Stomach smooth muscle (tissue), 2 donors: ENCODE results near the gene MYOG.

Experiments
- H3K27ac ChIP-seq: one replicate; pipeline ENCODE4 v1.7.0; 2013; ENCODE audit warnings: mild to moderate bottlenecking, low read length, inconsistent platforms
- H3K27me3 ChIP-seq, 2 donors: one replicate each; pipeline ENCODE4 v1.7.0; 2013; ENCODE audit warnings: low read length in 2 of 2; ENCODE audit not compliant: insufficient read depth in 2 of 2, control insufficient read depth in 1 of 2
- H3K36me3 ChIP-seq, 2 donors: one replicate each; pipeline ENCODE4 v1.7.0; 2013; ENCODE audit warnings: low read length in 2 of 2; ENCODE audit not compliant: control insufficient read depth in 2 of 2, insufficient read depth in 2 of 2
- H3K4me1 ChIP-seq: one replicate; pipeline ENCODE4 v1.7.0; 2013; ENCODE audit warnings: low read length; ENCODE audit not compliant: control insufficient read depth, insufficient read depth
- H3K4me3 ChIP-seq, 2 donors: one replicate each; pipeline ENCODE4 v1.7.0; 2013; ENCODE audit warnings: low read length in 2 of 2
- H3K9ac ChIP-seq, 2 donors: one replicate each; pipeline ENCODE4 v1.7.0; 2013; ENCODE audit warnings: low read length in 2 of 2, mild to moderate bottlenecking in 1 of 2
- H3K9me3 ChIP-seq, 2 donors: one replicate each; pipeline ENCODE4 v1.7.0; 2013; ENCODE audit warnings: low read length in 2 of 2; ENCODE audit not compliant: control insufficient read depth in 2 of 2
- donor health status: healthy.
- donor health status: Pancreatic carcinoma.

MYOG gene

GRCh38 chr1:203054642-203055041 is 31.2 kb downstream of the MYOG start:
- Histone ChIP-seq H3K27me3 (no peaks in the 10 kb centered on the region), H3K36me3 (peaks cover 0 to 4% of the 10 kb centered on the region in 2 donors), H3K4me1 (no peaks in the 10 kb centered on the region), H3K9ac (no peak overlapping the region), H3K9me3 (no peaks in the 10 kb centered on the region), H3K27ac (no peak overlapping the region), H3K4me3 (no peak overlapping the region)

GRCh38 chr1:203054184-203054583 is 31.6 kb downstream of the MYOG start:
- Histone ChIP-seq H3K9me3 (no peaks in the 10 kb centered on the region), H3K4me3 (no peak overlapping the region), H3K4me1 (no peaks in the 10 kb centered on the region), H3K9ac (no peak overlapping the region), H3K36me3 (peaks cover 0 to 4% of the 10 kb centered on the region in 2 donors), H3K27ac (no peak overlapping the region), H3K27me3 (no peaks in the 10 kb centered on the region)

- H3K4me1 ChIP-seq: no peaks in the 10 kb centered on the region
- H3K36me3 ChIP-seq: peaks cover 0 to 4% of the 10 kb centered on the region in 2 donors
- no peaks in the 10 kb centered on the region for H3K9me3 ChIP-seq
- H3K9ac ChIP-seq: no peak overlapping the region
- H3K4me3 ChIP-seq: no peak overlapping the region
- no peaks in the 10 kb centered on the region for H3K27me3 ChIP-seq
- H3K27ac ChIP-seq: no peak overlapping the region
Measured at GRCh38 chr1:203052601-203053000, 33.2 kb downstream of the MYOG start.

GRCh38 chr1:203051841-203052324 is 33.9 kb downstream of the MYOG start:
- no peak overlapping the region for H3K27ac ChIP-seq
- peaks cover 0 to 4% of the 10 kb centered on the region in 2 donors for H3K36me3 ChIP-seq
- peaks cover 3% of the 10 kb centered on the region for H3K4me1 ChIP-seq
- no peak overlapping the region for H3K4me3 ChIP-seq
- no peak overlapping the region for H3K9ac ChIP-seq
- no peaks in the 10 kb centered on the region for H3K27me3 ChIP-seq
- no peaks in the 10 kb centered on the region for H3K9me3 ChIP-seq

DNA sequence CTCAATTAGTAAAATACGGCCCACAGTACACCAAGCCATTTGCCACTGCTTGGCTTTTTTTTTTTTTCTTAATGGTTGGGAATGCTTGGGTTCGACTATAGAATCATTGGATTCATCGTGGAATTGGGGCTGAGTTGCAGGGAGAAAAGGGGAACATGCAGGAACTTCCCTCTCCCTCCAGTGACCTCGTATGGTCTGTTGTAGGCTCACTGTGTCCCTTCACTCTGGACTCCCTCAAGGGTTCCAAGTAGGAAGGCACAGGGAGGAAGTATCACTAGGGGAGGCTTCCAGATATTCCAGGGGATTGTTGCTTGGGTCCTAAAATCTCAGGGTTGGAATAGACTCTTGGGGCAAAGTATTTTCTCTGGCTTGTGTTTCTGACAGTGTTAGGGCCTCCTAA is 35.0 kb downstream of the MYOG start:
- peaks cover 6% of the 10 kb centered on the region for H3K4me1 ChIP-seq
- no peaks in the 10 kb centered on the region for H3K36me3 ChIP-seq
- H3K4me3 ChIP-seq: no peak overlapping the region
- no peaks in the 10 kb centered on the region for H3K27me3 ChIP-seq
- no peak overlapping the region for H3K9ac ChIP-seq
- H3K9me3 ChIP-seq: no peaks in the 10 kb centered on the region
- no peak overlapping the region for H3K27ac ChIP-seq

DNA sequence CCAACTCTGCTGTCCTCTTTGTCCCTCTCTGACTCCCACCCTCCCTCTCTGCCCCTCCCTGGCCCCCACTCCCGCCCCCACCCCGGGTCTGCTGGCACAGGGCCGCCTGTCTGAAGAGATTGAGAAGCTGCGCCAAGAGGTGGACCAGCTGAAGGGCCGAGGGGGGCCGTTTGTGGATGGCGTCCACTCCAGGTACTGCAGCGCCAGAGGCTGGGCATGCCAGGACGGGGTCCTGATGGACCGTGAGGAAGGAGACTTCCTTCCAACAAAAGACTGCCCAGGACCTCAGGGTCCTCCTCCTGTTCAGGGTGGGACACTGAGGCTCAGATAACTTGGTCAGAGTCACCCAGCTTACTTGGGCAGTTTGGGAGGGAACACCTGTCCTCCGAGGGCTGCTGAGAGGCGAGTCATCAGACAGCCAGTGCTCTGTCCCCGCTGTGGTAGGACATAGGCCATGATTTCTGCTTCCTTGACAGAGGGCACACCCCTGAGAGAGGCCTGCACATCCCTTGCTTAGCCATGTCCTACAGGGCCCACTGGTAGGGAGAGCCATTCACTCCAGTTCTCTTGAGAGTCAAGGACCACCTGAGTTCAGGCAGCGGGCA is 36.1 kb downstream of the MYOG start:
- peaks cover 6% of the 10 kb centered on the region for H3K4me1 ChIP-seq
- H3K9ac ChIP-seq: no peak overlapping the region
- no peak overlapping the region for H3K4me3 ChIP-seq
- no peaks in the 10 kb centered on the region for H3K9me3 ChIP-seq
- H3K27ac ChIP-seq: no peak overlapping the region
- H3K36me3 ChIP-seq: no peaks in the 10 kb centered on the region
- H3K27me3 ChIP-seq: no peaks in the 10 kb centered on the region

GRCh38 chr1:203049077-203049476 is 36.7 kb downstream of the MYOG start:
- Histone ChIP-seq H3K27ac (no peak overlapping the region), H3K4me1 (peaks cover 6% of the 10 kb centered on the region), H3K27me3 (no peaks in the 10 kb centered on the region), H3K4me3 (no peak overlapping the region), H3K9ac (no peak overlapping the region), H3K36me3 (no peaks in the 10 kb centered on the region), H3K9me3 (no peaks in the 10 kb centered on the region)

- Histone ChIP-seq H3K4me1 (peaks cover 6% of the 10 kb centered on the region), H3K9me3 (no peaks in the 10 kb centered on the region), H3K36me3 (no peaks in the 10 kb centered on the region), H3K27me3 (no peaks in the 10 kb centered on the region), H3K27ac (no peak overlapping the region), H3K9ac (no peak overlapping the region), H3K4me3 (no peak overlapping the region)
Measured at GRCh38 chr1:203048555-203049051, 37.2 kb downstream of the MYOG start.

GRCh38 chr1:203048086-203048485 is 37.7 kb downstream of the MYOG start:
- Histone ChIP-seq H3K27me3 (no peaks in the 10 kb centered on the region), H3K9ac (no peak overlapping the region), H3K4me3 (no peak overlapping the region), H3K9me3 (no peaks in the 10 kb centered on the region), H3K36me3 (no peaks in the 10 kb centered on the region), H3K27ac (no peak overlapping the region), H3K4me1 (peaks cover 6% of the 10 kb centered on the region)

DNA sequence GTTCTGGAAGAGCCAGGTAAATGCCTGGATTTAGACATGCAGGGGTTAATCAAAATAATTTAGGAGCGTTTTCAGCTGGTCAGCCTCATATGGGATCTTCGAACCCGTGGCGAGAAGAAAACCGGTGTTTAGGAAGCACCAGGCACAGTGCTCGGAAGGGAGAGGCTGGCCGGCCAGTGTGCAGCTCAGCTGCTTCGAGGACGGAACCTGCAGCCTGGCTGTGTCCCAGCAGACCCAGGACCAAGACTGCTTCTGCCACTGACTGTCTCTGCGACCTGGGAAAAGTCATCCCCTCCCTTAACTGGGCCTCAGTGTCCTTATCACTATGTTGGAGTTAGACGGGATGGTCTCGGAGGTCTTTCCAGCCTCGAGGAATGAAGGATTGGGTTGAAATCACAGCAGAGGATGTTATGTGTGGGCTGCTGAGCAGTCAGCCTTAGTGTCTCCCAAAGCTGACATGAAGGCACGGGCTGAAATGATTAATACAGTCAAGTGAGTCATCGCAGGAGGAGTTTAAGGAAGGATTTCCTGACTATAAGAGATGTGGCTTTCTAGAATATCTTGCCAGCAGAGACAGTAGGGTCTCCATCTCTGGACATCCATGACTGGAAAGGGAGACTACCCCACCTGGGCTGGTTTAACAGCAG is 38.7 kb downstream of the MYOG start:
- H3K36me3 ChIP-seq: no peaks in the 10 kb centered on the region
- H3K4me3 ChIP-seq: peak overlapping the region in 1 of 2 donors; percentile 36
- no peaks in the 10 kb centered on the region for H3K27me3 ChIP-seq
- H3K4me1 ChIP-seq: peaks cover 6% of the 10 kb centered on the region
- peak overlapping the region; percentile 6 to 13 for H3K9ac ChIP-seq
- H3K27ac ChIP-seq: no peak overlapping the region
- H3K9me3 ChIP-seq: no peaks in the 10 kb centered on the region
